ENCODE measurements around the gene TMEM140.

TMEM140 gene

DNA sequence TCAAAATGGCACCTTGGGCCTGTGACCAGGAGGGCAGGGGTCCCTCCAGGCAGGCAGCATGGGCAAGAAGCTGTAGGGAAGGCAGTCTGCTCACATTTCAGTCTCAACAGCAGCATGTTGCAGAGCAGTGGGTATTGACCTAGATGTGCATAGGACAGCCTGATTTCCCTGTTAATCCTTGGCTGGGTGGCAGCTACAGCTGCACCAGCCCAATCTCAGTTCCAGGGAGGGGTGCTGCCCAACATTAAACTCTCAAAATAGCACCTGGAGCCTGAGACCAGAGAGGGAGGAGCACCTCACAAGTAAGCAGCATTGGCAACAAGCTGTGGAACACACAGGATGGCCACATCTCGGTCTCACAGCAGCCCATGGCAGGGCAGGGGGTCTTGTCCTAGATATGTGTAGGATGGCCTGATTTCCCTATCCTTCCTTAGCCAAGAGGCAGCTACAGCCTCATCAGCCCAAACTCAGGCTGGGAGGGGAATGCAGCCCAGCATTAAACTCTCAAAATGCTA, 10.3 kb downstream of the TMEM140 start:
- Histone ChIP-seq H3K4me3 (no peak overlapping the region), H3K27ac (peak overlapping the region in 1 of 2 donors; percentile 59)
- no peak for DNase-seq (ENCODE audit: low spot score)
- TF ChIP-seq, protein P1, sequence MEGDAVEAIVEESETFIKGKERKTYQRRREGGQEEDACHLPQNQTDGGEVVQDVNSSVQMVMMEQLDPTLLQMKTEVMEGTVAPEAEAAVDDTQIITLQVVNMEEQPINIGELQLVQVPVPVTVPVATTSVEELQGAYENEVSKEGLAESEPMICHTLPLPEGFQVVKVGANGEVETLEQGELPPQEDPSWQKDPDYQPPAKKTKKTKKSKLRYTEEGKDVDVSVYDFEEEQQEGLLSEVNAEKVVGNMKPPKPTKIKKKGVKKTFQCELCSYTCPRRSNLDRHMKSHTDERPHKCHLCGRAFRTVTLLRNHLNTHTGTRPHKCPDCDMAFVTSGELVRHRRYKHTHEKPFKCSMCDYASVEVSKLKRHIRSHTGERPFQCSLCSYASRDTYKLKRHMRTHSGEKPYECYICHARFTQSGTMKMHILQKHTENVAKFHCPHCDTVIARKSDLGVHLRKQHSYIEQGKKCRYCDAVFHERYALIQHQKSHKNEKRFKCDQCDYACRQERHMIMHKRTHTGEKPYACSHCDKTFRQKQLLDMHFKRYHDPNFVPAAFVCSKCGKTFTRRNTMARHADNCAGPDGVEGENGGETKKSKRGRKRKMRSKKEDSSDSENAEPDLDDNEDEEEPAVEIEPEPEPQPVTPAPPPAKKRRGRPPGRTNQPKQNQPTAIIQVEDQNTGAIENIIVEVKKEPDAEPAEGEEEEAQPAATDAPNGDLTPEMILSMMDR (IDR thresholded peaks at IDR 0.05), result no peak

DNA sequence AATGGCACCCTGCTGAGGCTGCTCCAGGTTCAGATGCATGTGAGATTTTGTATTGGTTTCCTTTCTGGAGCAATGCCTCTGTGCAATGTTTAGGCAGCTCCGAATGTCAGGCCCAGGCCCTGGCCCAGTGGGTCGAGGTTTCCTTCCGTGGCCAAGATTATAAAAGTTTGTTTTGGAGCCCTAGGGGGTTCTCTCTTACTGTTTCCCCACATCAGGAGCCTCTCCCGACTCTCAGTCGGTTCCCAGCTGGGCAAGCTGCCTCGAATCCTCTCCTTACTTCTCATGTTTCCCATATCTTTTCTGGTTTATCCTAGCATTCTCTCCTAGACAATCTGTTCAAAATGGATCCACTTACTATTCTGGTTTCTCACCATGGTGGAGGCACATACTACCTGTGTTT, 11.0 kb downstream of the TMEM140 start:
- peak overlapping the region; percentile 54 to 59 for H3K27ac ChIP-seq
- TF ChIP-seq, protein P1 (IDR thresholded peaks at IDR 0.05), result no peak
- no peak overlapping the region for H3K4me3 ChIP-seq
- no peak for DNase-seq (ENCODE audit: low spot score)

DNA sequence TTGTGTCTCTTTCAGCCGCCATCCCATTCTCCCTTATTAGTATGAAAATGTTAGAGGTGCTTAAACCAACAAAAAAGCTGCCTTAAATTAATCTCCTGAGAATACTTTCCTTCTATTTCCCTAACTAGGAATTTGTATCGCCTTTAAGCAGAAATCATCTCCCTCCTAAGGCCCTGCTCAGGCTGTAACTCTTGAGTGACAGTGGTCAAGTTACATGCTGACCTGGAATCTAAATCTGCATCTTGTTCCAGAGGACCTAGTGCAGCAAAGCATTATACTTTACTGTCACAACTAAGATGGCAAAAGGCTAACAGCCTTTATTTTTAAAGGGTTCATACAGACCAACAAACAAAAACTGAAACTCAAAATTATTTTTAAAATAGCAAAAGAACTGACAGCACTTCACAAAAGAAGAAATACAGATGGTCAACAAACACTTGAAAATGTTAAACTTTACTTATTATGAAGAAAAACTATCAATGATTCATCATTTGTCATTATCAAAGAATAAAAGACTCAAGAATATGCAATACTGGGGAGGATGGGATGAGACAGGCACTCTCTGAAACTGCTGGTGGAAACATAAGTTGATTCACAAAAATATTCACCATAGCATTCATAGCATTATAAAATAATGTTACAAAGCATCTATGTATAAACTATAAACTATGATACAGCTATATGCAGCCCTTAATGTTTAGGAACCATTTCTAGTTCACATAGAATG, 11.7 kb downstream of the TMEM140 start:
- no peak for DNase-seq (ENCODE audit: low spot score)
- Histone ChIP-seq H3K27ac (peak overlapping the region; percentile 54 to 63), H3K4me3 (no peak overlapping the region)
- TF ChIP-seq, protein P1 (IDR thresholded peaks at IDR 0.05), result no peak

DNA sequence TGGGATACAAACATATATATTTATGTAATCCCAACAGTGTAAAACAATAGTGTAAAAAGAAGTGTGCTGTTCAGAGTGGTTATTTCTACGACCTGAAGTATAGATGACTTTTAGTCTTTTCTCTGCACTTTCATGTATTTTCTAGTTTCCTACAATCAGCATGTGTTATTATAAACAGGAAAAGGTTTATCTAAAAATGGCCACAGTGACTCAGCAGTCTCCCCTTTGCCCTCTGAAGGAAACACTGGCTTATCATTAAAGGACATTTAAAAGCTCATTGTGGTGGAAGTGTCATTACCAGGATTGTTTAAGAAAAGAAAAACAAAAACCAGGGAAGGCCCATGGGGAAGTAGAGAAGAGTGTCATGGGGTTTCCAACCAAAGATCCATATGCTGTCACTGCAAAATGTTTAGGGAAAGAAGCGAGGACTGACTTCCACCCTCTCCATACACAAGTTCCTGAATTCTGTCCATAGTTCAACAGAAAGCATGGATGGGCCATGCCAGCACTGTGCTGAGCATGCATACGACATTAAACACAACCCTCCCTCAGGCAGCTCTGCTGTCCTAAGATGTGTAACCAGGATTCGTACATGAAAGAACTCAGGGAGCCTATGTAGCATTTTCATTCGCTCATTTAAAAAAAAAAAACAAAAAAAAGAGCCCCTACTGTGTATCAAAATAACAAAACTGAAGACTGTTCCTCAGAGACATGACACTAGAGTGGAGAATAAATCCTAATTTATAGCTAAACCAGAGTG, 12.4 kb downstream of the TMEM140 start:
- Histone ChIP-seq H3K4me3 (no peak overlapping the region), H3K27ac (peak overlapping the region; percentile 39 to 74)
- DNase-seq (ENCODE audit: low spot score), result no peak
- TF ChIP-seq, protein P1 (IDR thresholded peaks at IDR 0.05), result no peak

DNA sequence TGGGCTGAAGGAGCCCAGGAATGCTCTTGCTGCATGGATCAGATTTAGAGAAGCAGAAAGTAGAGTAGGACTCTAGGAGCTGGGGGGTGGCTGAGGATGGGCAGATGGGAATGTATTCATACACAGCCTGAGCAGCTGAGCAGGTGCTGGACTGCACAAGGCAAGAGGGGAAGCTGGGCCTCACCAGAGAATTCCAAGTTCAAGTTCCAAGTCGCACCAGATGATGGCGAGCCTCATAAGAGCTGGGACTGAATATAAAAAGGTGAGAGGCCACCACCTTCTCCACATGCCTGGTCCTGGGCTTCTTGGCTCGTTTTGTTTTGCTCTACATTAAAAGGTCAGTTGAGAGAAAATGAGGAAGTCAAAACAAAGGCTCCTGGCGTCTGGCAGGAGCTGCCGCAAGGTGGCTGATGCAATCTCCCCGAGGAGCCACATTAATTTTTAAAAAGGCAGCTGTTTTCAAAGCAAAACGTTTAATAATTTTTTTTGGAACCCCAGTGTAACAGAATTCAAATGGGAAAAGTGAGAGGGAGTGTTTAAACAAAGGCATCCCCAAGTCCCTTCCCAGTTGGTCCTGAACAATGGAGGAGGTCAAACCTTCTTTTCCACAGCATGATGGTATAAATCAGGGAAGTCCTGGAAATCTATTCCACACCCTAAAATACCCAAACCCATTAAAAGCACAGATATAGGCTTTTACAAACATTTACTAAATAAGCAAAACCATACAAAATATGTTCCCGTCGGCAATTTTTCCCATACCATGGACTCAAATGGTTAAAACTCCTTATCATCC, 13.2 kb downstream of the TMEM140 start:
- H3K27ac ChIP-seq, result peak overlapping the region; percentile 39 to 74
- DNase-seq (ENCODE audit: low spot score), result no peak
- TF ChIP-seq, protein P1 (IDR thresholded peaks at IDR 0.05), result no peak
- H3K4me3 ChIP-seq, result no peak overlapping the region

DNA sequence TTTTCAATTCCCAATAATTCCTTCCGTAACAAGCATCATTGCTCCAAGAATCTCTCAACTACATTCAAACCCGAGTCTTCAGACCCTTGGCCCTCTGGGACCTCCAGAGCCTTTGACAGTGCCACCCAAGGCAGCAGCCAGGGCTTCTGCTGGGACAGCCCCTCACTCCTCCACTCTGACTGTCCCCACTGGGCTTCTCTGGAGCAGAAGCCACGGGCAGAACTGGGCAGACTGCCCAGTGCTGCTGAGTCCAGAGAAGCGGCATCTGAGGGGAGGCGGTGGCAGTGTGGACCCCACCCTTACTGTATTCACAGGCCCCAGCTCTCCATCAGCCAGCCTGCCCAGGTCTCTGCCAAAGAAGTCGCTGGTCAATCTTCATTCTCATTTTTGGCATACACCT, 13.8 kb downstream of the TMEM140 start:
- TF ChIP-seq, protein P1 (IDR thresholded peaks at IDR 0.05), result no peak
- Histone ChIP-seq H3K4me3 (no peak overlapping the region), H3K27ac (peak overlapping the region in 1 of 2 donors; percentile 74)
- DNase-seq (ENCODE audit: low spot score), result no peak
